HEK293 (cell line): ENCODE results near the gene DUSP6.

Source experiments
- HOXC10 ChIP-seq: sonication (generic); formaldehyde crosslinking; IDR thresholded peaks from 2 replicates; pipeline ENCODE4 v1.8.1; 2023; ENCODE audit warnings: mild to moderate bottlenecking, missing genetic modification reagents
- OVOL3 ChIP-seq: fragments of 450-650 bp; formaldehyde crosslinking; IDR thresholded peaks from 2 replicates; pipeline ENCODE4 v1.5.1; 2016; ENCODE audit warnings: missing biosample characterization, missing genetic modification characterization
- TRIM28 ChIP-seq: IDR thresholded peaks from 2 replicates; pipeline ENCODE4 v1.6.1; 2011; ENCODE audit warnings: low read length, control low read depth, borderline replicate concordance
- ZBTB21 ChIP-seq: fragments of 450-650 bp; formaldehyde crosslinking; IDR thresholded peaks from 2 replicates; pipeline ENCODE4 v1.5.1; 2017; ENCODE audit warnings: missing biosample characterization, missing genetic modification characterization
- ZFHX2 ChIP-seq: fragments of 450-650 bp; formaldehyde crosslinking; conservative IDR thresholded peaks from 2 replicates; pipeline ENCODE4 v1.5.1; 2016; ENCODE audit warnings: missing biosample characterization, missing genetic modification characterization
- ZFP37 ChIP-seq: fragments of 450-650 bp; formaldehyde crosslinking; IDR thresholded peaks from 2 replicates; pipeline ENCODE4 v1.5.1; 2016; ENCODE audit warnings: missing biosample characterization, missing genetic modification characterization
- ZNF121 ChIP-seq: fragments of 450-650 bp; formaldehyde crosslinking; IDR thresholded peaks from 2 replicates; pipeline ENCODE4 v1.5.1; 2016; ENCODE audit warnings: missing biosample characterization, missing genetic modification characterization
- ZNF214 ChIP-seq: fragments of 450-650 bp; formaldehyde crosslinking; IDR thresholded peaks from 2 replicates; pipeline ENCODE4 v1.5.1; 2017; ENCODE audit warnings: missing biosample characterization, mild to moderate bottlenecking, missing genetic modification characterization, borderline replicate concordance
- ZNF223 ChIP-seq: fragments of 450-650 bp; formaldehyde crosslinking; IDR thresholded peaks from 2 replicates; pipeline ENCODE4 v1.5.1; 2016; ENCODE audit warnings: missing biosample characterization, missing genetic modification characterization
- ZNF292 ChIP-seq: fragments of 450-650 bp; formaldehyde crosslinking; IDR thresholded peaks from 2 replicates; pipeline ENCODE4 v1.5.1; 2016; ENCODE audit warnings: low read depth, missing biosample characterization, missing genetic modification characterization, borderline replicate concordance
- ZNF311 ChIP-seq: fragments of 450-650 bp; formaldehyde crosslinking; IDR thresholded peaks from 2 replicates; pipeline ENCODE4 v1.5.1; 2017; ENCODE audit warnings: missing biosample characterization, missing genetic modification characterization, borderline replicate concordance
- ZNF324 ChIP-seq: fragments of 450-650 bp; formaldehyde crosslinking; IDR thresholded peaks from 2 replicates; pipeline ENCODE4 v1.5.1; 2016; ENCODE audit warnings: missing biosample characterization, missing genetic modification characterization
- ZNF335 ChIP-seq: fragments of 450-650 bp; formaldehyde crosslinking; conservative IDR thresholded peaks from 2 replicates; pipeline ENCODE4 v1.5.1; 2016; ENCODE audit warnings: missing biosample characterization, missing genetic modification characterization
- ZNF366 ChIP-seq: fragments of 450-650 bp; formaldehyde crosslinking; conservative IDR thresholded peaks from 2 replicates; pipeline ENCODE4 v1.5.1; 2016; ENCODE audit warnings: missing biosample characterization, missing genetic modification characterization
- ZNF433 ChIP-seq: fragments of 450-650 bp; formaldehyde crosslinking; IDR thresholded peaks from 2 replicates; pipeline ENCODE4 v1.5.1; 2016; ENCODE audit warnings: missing biosample characterization, missing genetic modification characterization, low read depth
- ZNF530 ChIP-seq: fragments of 450-650 bp; formaldehyde crosslinking; IDR thresholded peaks from 2 replicates; pipeline ENCODE4 v1.5.1; 2016; ENCODE audit warnings: low read depth, missing biosample characterization, missing genetic modification characterization
- ZNF549 ChIP-seq: fragments of 450-650 bp; IDR thresholded peaks from 2 replicates; pipeline ENCODE4 v1.5.1; 2018; ENCODE audit warnings: missing biosample characterization, missing genetic modification characterization, mild to moderate bottlenecking, inconsistent platforms, moderate library complexity
- ZNF600 ChIP-seq: fragments of 450-650 bp; formaldehyde crosslinking; IDR thresholded peaks from 2 replicates; pipeline ENCODE4 v1.5.1; 2016; ENCODE audit warnings: missing biosample characterization, missing genetic modification characterization
- ZNF660 ChIP-seq: fragments of 450-650 bp; IDR thresholded peaks from 2 replicates; pipeline ENCODE4 v1.5.1; 2018; ENCODE audit warnings: missing biosample characterization, mild to moderate bottlenecking, missing genetic modification characterization
- ZNF830 ChIP-seq: fragments of 450-650 bp; IDR thresholded peaks from 2 replicates; pipeline ENCODE4 v1.5.0; 2018; ENCODE audit warnings: missing biosample characterization, missing genetic modification characterization, low read depth, mild to moderate bottlenecking, moderate library complexity
- ZSCAN30 ChIP-seq: fragments of 450-650 bp; IDR thresholded peaks from 2 replicates; pipeline ENCODE4 v1.5.1; 2018; ENCODE audit warnings: missing biosample characterization, mild to moderate bottlenecking, missing genetic modification characterization, moderate library complexity
- ZXDB ChIP-seq: fragments of 450-650 bp; formaldehyde crosslinking; IDR thresholded peaks from 2 replicates; pipeline ENCODE4 v1.5.1; 2016; ENCODE audit warnings: missing biosample characterization, missing genetic modification characterization
- TF ChIP-seq, protein P1 (sequence below): fragments of 450-650 bp; formaldehyde crosslinking; IDR thresholded peaks from 2 replicates; pipeline ENCODE4 v1.5.1; 2016; ENCODE audit warnings: missing biosample characterization, missing genetic modification characterization
- TF ChIP-seq, protein P2 (sequence below): fragments of 450-650 bp; formaldehyde crosslinking; IDR thresholded peaks from 2 replicates; pipeline ENCODE4 v1.5.0; 2017; ENCODE audit warnings: missing biosample characterization, missing genetic modification characterization, borderline replicate concordance
- TF ChIP-seq, protein P3 (sequence below): fragments of 450-650 bp; IDR thresholded peaks from 2 replicates; pipeline ENCODE4 v1.5.1; 2018; ENCODE audit warnings: missing biosample characterization, missing genetic modification characterization
- TF ChIP-seq, protein P4 (sequence below): fragments of 450-650 bp; formaldehyde crosslinking; IDR thresholded peaks from 2 replicates; pipeline ENCODE4 v1.5.1; 2017; ENCODE audit warnings: missing biosample characterization, missing genetic modification characterization
- TF ChIP-seq, protein P5 (sequence below): fragments of 450-650 bp; formaldehyde crosslinking; IDR thresholded peaks from 2 replicates; pipeline ENCODE4 v1.5.1; 2017; ENCODE audit warnings: missing biosample characterization, missing genetic modification characterization
- TF ChIP-seq, protein P6 (sequence below): fragments of 450-650 bp; formaldehyde crosslinking; IDR thresholded peaks from 2 replicates; pipeline ENCODE4 v1.5.1; 2016; ENCODE audit warnings: missing biosample characterization, missing genetic modification characterization

Gene DUSP6

DNA sequence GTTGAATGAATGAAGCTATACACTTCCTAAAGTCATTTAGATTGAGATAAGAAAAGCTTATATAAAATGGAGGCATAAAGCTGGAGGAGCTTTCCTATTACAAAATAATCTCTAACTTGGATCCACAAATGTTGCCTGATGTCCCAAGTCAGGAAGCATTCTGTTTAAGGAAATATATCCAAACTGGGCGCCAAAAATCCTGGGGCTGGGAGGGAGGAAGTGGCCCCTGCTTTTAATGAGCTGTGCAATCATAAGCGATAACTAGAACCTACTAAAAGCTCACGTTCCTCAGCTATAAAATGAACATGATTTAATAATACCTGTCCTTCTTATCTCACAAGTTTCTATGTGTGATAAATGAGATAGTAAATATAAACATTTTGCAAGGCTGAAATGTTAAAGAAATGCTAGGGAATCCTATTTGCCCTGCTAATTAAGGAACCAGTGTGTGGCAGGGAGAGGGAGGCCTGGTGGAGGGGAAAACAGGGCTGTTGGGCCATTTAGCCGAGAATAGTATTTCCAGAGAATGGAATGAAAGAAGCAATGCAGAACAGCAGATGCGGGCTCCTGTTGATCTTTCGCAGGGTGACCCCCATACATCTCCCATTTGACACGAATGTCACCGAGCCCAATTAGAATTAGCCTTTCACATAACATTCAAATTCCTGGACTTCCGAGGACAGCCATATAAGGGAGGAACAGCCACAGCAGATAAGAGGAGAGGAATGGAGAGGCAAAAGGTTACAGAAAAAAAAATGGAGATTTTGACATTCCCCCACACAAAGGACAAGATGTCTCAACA lies 25.9 kb downstream of the DUSP6 start (continued):
- TF ChIP-seq, protein P1, sequence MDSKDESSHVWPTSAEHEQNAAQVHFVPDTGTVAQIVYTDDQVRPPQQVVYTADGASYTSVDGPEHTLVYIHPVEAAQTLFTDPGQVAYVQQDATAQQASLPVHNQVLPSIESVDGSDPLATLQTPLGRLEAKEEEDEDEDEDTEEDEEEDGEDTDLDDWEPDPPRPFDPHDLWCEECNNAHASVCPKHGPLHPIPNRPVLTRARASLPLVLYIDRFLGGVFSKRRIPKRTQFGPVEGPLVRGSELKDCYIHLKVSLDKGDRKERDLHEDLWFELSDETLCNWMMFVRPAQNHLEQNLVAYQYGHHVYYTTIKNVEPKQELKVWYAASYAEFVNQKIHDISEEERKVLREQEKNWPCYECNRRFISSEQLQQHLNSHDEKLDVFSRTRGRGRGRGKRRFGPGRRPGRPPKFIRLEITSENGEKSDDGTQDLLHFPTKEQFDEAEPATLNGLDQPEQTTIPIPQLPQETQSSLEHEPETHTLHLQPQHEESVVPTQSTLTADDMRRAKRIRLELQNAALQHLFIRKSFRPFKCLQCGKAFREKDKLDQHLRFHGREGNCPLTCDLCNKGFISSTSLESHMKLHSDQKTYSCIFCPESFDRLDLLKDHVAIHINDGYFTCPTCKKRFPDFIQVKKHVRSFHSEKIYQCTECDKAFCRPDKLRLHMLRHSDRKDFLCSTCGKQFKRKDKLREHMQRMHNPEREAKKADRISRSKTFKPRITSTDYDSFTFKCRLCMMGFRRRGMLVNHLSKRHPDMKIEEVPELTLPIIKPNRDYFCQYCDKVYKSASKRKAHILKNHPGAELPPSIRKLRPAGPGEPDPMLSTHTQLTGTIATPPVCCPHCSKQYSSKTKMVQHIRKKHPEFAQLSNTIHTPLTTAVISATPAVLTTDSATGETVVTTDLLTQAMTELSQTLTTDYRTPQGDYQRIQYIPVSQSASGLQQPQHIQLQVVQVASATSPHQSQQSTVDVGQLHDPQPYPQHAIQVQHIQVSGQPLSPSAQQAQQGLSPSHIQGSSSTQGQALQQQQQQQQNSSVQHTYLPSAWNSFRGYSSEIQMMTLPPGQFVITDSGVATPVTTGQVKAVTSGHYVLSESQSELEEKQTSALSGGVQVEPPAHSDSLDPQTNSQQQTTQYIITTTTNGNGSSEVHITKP (tag by site-specific recombination), result peak; percentile 16; the same call in 1 of the 2 replicates
- TF ChIP-seq ZNF549 (tag by site-specific recombination) (no peak), TRIM28 (no peak), ZNF830 (tag by site-specific recombination) (no peak), ZBTB21 (no peak), ZNF660 (no peak), ZFP37 (peak; percentile 67; the same call in 1 of the 2 replicates), ZNF366 (no peak), ZNF433 (tag by site-specific recombination) (no peak), ZNF335 (no peak), ZNF324 (tag by site-specific recombination) (no peak), ZXDB (peak; percentile 76), ZSCAN30 (no peak), ZNF530 (tag by site-specific recombination) (no peak), ZFHX2 (tag by site-specific recombination) (no peak), ZNF292 (tag by site-specific recombination) (no peak), ZNF311 (tag by site-specific recombination) (no peak), OVOL3 (tag by site-specific recombination) (no peak), ZNF600 (tag by site-specific recombination) (0 out of 2 replicates have a peak, but pooled peaks have one; percentile 19), ZNF121 (tag by site-specific recombination) (no peak), HOXC10 (CRISPR knock-in tag) (no peak), ZNF214 (tag by site-specific recombination) (no peak), ZNF223 (tag by site-specific recombination) (no peak)
- TF ChIP-seq, protein P2, sequence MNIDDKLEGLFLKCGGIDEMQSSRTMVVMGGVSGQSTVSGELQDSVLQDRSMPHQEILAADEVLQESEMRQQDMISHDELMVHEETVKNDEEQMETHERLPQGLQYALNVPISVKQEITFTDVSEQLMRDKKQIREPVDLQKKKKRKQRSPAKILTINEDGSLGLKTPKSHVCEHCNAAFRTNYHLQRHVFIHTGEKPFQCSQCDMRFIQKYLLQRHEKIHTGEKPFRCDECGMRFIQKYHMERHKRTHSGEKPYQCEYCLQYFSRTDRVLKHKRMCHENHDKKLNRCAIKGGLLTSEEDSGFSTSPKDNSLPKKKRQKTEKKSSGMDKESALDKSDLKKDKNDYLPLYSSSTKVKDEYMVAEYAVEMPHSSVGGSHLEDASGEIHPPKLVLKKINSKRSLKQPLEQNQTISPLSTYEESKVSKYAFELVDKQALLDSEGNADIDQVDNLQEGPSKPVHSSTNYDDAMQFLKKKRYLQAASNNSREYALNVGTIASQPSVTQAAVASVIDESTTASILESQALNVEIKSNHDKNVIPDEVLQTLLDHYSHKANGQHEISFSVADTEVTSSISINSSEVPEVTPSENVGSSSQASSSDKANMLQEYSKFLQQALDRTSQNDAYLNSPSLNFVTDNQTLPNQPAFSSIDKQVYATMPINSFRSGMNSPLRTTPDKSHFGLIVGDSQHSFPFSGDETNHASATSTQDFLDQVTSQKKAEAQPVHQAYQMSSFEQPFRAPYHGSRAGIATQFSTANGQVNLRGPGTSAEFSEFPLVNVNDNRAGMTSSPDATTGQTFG (tag by site-specific recombination), result no peak
- TF ChIP-seq, protein P3, sequence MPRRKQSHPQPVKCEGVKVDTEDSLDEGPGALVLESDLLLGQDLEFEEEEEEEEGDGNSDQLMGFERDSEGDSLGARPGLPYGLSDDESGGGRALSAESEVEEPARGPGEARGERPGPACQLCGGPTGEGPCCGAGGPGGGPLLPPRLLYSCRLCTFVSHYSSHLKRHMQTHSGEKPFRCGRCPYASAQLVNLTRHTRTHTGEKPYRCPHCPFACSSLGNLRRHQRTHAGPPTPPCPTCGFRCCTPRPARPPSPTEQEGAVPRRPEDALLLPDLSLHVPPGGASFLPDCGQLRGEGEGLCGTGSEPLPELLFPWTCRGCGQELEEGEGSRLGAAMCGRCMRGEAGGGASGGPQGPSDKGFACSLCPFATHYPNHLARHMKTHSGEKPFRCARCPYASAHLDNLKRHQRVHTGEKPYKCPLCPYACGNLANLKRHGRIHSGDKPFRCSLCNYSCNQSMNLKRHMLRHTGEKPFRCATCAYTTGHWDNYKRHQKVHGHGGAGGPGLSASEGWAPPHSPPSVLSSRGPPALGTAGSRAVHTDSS (tag by site-specific recombination), result no peak
- TF ChIP-seq, protein P4, sequence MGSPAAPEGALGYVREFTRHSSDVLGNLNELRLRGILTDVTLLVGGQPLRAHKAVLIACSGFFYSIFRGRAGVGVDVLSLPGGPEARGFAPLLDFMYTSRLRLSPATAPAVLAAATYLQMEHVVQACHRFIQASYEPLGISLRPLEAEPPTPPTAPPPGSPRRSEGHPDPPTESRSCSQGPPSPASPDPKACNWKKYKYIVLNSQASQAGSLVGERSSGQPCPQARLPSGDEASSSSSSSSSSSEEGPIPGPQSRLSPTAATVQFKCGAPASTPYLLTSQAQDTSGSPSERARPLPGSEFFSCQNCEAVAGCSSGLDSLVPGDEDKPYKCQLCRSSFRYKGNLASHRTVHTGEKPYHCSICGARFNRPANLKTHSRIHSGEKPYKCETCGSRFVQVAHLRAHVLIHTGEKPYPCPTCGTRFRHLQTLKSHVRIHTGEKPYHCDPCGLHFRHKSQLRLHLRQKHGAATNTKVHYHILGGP (tag by site-specific recombination), result no peak
- TF ChIP-seq, protein P5, sequence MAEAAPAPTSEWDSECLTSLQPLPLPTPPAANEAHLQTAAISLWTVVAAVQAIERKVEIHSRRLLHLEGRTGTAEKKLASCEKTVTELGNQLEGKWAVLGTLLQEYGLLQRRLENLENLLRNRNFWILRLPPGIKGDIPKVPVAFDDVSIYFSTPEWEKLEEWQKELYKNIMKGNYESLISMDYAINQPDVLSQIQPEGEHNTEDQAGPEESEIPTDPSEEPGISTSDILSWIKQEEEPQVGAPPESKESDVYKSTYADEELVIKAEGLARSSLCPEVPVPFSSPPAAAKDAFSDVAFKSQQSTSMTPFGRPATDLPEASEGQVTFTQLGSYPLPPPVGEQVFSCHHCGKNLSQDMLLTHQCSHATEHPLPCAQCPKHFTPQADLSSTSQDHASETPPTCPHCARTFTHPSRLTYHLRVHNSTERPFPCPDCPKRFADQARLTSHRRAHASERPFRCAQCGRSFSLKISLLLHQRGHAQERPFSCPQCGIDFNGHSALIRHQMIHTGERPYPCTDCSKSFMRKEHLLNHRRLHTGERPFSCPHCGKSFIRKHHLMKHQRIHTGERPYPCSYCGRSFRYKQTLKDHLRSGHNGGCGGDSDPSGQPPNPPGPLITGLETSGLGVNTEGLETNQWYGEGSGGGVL (tag by site-specific recombination), result peak; percentile 25; the same call in 1 of the 2 replicates
- TF ChIP-seq, protein P6, sequence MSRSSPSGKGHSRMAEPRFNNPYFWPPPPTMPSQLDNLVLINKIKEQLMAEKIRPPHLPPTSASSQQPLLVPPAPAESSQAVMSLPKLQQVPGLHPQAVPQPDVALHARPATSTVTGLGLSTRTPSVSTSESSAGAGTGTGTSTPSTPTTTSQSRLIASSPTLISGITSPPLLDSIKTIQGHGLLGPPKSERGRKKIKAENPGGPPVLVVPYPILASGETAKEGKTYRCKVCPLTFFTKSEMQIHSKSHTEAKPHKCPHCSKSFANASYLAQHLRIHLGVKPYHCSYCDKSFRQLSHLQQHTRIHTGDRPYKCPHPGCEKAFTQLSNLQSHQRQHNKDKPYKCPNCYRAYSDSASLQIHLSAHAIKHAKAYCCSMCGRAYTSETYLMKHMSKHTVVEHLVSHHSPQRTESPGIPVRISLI (tag by site-specific recombination), result no peak
